Suppressor macrophage treated with lipopolysaccharide for 4 hours (primary cell): ENCODE results near the gene MACROH2A2.
A peak's percentile ranks its signal among the peaks of the same experiment; 100 is the strongest.
"Not testable (repeated sequence)": the region's sequence is repeated elsewhere in the genome, so short reads cannot be mapped to it uniquely, and the experiment has no call there.

Experiments
- DNase-seq: peaks from one replicate; pipeline ENCODE4 v3.0.0-alpha.2; 2020

Gene MACROH2A2

DNA sequence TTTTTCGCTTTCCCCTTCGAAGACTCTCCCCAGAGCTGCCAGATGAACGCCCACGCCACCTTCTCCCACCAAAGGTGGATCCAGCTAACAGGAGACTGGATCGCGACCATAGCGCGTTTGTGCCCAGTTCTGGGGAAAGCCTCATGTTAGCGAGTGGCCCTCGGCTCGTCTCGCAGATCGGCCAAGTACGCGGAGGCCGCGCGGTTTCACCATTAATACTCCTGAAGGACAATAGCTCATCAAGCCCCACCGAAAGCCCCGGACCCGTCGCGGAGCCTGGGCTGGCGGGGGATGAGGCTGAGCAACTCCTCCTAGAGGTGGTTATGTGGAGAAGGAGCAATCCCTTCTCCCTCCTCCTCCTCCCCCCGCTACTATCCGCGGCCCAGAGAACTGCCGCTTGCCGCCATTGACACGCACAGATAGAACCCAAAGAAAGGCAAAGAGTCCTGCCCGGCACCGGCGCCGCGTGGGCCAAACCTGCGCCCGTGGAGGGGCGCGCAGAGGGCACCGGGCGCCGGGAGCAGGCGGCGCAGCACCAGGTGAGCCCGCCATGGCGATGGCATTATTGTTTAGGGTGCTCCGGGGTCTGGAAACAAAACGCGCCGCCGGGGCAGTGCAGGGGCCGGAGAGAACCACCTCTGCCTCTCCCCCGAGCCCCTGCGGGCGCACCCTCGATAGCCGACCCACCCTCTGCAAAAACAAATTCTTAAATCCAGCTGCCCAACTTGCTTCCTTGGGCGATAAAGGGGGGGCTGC, at the start of gene MACROH2A2:
MACROH2A2 (plus strand) TSS at position 385 of the 756 bp plus-strand sequence. CDS start 22,813 bp downstream, outside the sequence.
- DNase-seq, result peak; percentile 69

DNA sequence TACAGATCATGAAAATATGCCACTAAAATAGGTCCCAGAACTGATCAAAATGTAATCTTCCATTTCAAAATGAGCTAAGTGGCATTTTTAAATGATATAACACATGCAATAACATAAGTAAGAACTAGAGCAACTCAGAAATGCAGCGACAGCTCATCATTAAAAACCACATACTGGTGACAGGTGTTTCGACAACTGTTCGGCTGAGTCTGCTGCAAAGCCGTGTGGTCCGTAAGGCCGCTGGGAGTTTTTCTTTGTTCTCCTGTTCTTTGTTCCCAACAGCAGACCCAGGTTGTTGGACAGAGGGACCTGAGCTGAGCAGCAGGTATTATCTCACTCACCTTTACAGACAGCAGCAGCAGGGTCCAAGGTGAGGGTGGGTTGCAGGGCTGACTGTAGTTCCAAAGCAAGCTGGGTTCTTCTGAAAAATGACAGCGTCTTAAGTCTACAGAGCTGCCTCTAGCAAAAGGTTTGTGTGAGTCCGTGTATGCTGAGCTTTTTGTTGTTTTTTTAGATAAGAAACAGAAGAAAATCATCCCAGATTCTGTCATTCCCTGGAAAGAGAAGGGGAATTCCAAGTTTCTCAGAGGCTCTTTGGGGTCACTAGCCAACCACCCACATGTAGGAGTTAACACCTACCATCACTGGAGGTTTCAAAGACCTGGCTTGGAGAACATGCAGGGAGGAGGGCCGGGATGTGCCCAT, 45.4 kb upstream of the MACROH2A2 start:
- DNase-seq, result no peak

DNA sequence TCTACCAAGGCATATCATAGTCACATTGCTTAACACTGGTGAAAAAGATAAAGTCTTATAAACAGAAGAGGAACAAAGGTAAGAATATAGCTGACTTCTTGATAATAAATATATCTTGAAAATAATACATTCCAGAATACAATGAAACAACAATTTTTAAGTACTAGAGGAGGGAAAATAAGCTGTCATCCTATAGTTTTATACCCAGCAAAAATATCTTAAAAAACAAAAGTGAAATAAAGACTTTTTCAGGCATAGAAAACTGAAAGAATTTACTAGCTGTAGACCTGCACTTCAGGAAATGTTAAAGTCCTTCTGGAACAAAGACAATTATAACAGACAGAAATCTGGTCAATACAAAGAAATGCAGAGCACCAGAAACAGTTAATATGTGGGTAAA, 21.4 kb upstream of the MACROH2A2 start:
- DNase-seq, result no peak

DNA sequence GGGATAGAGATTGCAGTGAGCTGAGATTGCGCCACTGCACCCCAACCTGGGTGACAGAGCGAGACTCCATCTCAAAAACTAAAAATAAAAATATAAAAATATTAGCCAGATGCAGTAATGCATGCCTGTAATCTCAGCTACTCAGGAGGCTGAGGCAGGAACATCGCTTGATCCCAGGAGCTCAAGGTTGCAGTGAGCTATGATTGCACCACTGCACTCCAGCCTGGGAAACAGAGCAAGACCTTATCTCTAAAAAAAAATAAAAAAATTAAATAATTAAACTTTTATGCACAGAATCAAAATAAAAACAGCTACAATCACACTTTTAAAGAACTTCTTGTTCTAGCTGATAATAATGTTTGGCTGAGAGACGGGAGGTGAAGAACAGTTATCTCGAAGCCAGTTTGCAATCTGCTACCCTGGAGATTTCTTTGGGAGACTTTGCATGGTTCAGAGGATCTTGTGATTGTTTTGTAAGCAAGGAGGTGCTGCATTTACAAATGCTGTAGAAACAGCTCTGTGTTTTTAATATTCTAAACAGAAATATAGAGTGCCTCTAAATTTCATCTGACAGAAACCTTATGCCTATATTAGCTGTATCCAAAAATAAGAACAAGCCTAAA, 19.9 kb upstream of the MACROH2A2 start:
- no peak for DNase-seq

DNA sequence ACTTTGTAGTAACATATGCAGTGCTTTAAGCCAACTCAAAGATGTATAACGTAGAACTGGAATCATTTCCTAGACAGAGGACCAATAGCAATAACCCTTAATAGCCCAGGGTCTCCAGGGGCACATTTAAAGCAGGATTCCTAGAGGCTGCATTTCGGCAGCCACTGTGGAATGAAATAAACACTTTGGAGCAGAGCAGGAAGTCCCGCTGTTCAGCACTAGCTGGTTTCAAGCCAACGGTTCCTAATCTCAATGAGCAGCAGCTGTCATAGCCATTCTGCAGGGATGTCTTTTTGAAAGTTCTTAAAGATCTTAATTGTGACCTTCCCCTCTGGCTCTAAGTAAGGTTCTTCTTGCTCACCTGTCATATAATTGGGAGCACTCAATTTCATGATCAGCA, 18.4 kb upstream of the MACROH2A2 start:
- no peak for DNase-seq

DNA sequence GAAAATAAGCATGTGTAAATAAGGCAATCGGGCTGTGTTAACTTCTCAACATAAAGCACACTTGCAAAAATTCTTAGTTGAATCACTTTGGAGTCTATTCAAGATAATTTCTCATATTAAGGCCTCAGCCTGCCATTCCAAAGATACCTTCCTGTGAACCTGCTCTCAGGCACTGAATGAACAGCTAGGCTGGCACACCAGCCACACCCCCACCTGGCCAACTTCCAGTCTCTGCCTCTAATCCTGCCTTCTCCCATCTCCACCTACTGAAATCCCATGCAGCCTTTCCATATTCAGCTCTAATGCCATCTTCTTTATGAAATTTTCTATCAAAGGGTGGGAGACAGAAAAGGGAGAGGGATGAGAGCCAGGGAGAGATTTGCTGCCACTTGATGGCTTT, 17.1 kb upstream of the MACROH2A2 start:
- no peak for DNase-seq

DNA sequence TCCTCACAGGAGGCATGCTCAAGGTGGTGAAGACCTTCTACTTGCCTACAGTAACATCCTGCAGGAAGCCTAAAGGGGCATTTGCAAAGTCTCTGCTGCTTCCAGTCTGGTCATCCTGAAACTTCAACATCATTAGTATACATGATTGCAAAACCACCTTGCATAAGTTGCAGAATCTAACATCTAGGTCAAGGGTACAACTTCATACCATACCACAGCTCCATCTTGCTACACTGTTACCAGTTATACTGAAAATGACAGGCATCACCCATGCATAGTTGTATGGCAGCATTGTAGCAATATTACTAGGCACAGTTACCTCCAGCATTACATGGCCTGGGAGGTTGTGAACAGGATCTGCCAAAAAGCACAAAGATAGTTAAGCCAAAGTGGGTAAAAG, 13.7 kb upstream of the MACROH2A2 start:
- peak; percentile 21 for DNase-seq

DNA sequence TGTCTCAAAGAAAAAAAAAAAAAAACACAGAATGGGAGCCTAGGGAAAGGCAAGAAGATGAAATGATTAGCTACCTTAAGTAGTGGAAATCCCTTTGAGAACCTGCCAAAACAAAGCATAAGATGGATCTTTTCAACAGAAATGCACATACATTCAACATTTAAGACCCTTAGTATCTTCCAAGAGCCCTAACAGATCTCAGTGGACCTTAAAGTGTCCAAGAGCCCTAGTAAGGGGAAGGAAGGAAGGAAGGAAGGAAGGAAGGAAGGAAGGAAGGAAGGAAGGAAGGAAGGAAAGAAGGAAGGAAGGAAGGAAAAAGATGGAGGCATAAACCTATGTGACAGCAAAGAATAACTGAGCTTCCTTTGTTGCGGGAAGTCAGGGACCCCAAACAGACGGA, 11.6 kb upstream of the MACROH2A2 start:
- DNase-seq, result no peak

DNA sequence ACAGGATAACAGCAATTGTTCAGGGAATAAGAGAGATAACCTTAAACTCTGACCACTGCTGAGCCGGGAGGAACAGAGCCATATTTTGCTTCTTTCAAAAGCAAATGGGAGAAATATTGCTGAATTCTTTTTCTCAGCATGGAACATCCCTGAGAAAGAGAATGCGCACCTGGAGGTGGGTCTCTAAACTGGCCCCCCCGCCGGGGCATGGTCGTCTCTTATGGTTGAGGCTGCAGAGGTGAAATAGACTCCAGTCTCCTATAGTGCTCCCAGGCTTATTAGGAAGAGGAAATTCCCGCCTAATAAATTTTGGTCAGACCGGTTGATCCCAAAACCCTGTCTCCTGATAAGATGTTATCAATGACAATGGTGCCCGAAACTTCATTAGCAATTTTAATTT, 10.9 kb upstream of the MACROH2A2 start:
- not testable (repeated sequence) for DNase-seq

DNA sequence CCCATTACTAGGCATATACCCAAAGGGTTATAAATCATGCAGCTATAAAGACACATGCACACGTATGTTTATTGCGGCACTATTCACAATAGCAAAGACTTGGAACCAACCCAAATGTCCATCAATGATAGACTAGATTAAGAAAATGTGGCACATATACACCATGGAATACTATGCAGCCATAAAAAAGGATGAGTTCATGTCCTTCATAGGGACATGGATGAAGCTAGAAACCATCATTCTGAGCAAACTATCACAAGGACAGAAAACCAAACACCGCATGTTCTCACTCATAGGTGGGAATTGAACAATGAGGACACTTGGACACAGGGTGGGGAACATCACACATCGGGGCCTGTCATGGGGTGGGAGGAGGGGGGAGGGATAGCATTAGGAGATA, 5.6 kb upstream of the MACROH2A2 start:
- not testable (repeated sequence) for DNase-seq

DNA sequence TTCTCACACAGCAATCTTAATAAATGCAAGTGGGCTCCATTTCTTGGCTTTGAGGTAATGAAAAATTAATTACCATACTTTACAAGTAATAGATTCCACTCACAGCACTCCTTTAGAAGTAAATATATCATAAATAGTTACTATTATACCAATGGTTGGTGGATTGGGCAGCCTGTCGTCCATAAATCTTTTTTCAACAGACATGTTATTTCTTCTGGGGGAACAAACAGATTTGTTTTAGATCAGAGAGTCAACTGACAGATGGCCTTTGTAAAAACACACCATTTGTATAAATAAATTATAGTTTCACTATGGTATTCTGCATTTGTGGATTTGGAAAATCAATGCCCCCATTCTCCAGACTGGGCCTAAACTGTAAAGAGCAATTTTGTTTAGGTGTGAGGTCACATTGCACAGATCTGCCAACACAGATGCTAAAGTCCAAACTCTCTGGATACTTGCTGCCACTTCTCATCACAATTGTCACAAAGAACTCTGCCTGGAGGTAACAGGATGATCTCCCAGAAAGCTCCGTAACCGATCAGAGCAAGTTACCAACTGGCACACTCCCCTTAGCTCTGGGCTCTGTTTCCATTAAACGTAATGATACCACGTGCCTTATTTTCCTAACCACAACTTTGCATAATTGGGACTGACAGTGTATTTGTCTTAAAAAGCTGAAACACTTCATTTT, 4.5 kb upstream of the MACROH2A2 start:
- DNase-seq, result no peak

DNA sequence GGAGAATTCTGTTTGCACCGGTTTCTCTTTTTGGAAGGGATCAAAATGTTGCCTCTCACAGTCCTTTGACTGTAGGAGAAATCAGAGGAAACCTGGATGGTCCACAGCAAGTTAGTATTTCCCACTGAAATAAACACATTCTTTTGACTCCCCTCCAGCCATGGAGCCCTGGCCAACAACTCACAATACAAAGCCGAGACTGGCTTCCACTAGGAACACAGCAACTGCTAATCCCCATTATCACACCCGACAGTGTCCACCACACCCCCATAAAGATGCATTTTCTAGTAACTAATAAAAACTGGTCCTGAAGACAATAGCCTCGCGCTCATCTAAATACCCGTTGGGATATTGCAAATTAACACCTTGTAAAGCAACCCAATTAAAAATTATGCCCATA, 798 bp upstream of the MACROH2A2 start:
- no peak for DNase-seq

DNA sequence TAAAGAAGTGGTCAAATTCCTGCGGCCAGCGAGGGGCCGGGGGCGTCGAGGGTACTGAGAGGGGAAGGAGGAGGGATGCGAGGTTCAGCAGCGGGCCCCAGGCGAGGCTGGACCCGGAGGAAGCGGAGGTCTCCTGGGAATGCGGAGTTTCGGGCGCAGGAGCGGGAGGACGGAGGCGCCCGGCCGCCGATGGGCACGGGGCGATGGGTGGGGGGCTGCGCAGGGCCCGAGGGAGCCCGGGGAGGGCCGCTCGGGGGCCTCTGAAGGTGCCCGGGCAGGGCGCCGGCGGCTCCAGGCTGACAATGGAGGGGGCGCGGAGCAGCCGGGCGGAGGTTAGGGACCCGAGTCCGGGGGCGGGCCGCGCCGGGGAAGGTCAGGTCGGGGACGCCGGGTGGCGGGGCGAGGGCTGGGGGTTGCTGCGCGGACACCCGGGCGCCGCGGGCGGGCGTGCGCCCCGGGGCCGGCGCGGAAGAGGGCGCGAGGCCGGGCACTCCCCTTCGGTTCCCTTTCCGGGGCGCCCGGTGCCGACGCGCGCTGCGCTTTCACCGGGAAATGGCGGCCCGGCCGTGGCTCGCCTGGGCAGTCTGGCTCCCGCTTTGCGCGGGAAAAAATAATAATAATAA, 683 bp downstream of the MACROH2A2 start:
- peak; percentile 42 for DNase-seq

DNA sequence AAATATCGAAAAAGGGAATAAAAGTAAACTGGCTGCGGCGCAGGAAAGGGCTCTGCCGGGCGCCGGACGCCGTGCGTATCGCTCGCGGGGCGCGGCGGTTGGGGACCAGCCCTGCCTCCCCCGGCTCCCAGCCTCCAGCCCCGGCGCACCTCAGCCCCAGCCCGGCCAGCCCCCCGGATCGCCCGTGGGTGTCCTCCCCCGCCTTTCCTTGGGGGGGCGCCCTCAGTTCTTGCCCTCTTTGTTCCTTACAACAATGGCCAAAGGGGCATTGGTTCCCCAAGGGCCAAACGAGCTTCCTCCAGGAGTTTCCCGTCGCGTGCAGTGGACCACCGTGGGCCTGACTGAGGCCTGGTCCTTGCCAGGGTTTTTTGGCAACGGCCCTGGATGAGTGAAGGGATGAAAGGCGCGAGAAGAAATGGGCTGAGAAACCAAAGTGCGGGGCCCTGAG, 1.2 kb downstream of the MACROH2A2 start:
- peak; percentile 39 for DNase-seq

DNA sequence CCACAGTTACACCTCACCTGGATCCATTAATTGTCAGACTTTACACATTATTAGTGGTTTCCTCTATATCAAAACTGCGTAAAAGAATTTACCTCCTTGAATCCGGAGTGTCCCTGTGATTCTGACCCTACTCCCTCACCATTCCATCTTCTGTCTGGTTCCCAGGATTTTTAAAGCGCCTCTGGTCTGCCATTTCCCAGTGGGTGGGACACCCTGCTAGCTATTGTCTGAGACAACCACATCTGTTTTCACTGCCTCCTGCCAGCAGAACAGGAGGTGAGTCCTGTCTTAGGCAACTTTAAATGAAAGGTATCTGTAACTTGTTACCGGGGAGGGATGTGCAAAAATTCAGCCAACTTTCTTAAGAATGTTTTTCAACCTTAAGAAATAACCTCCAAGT, 2.3 kb downstream of the MACROH2A2 start:
- DNase-seq, result no peak

DNA sequence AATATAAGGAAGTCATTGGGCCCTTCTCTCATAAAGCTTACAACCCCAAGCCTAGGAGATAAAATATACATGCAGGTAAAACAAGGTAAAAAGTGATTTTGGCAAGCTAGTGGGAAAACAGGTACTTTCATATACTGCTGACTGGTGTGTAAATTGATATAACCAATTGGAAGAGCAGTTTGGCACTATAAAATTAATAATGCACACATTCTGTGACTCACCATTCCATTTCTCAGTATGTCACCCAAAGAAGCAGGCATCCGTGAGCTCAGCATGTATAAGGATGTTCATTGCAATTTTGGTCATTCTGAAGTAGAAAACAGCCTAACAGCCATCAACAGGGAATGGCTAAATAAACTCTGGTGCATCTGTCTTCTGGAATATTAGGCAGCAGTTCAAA, 2.9 kb downstream of the MACROH2A2 start:
- no peak for DNase-seq

DNA sequence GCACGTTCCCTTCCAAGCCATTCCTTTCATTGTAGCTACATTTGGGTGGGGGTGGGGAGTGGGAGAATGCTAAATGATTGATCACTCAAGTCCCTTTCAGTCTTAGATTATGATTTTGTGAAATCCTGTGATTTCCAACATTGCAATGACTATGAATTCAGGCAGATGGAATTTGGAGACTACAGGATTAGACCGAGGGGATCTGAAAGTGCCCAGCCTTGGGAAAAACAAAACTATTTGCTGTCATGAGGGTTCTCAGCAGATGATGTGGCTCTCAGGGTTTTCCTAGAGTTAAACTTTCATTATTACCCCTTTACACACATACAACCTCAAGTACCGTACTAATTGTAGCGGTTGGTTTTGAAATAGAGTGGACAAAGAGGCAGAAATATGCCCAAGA, 4.7 kb downstream of the MACROH2A2 start:
- peak; percentile 70 for DNase-seq

DNA sequence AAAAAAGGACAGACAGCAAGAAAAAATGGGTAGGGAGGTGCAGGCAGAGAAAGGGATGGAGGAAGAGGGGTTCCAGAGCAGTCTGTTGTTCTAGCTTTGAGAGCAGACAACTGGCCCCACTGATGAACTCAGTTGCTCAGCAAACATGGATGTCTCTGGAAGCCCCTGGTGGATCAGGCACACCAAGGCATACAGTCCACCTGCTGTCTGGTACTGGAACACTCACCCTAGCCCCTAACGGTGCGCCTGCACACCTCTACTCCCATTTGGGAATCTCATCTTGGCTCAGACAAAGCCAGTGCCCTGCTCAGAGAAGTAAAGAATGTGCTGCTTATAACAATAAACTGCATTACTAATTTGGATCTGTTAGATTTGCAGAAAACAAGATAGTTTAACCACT, 7.7 kb downstream of the MACROH2A2 start:
- DNase-seq, result no peak

DNA sequence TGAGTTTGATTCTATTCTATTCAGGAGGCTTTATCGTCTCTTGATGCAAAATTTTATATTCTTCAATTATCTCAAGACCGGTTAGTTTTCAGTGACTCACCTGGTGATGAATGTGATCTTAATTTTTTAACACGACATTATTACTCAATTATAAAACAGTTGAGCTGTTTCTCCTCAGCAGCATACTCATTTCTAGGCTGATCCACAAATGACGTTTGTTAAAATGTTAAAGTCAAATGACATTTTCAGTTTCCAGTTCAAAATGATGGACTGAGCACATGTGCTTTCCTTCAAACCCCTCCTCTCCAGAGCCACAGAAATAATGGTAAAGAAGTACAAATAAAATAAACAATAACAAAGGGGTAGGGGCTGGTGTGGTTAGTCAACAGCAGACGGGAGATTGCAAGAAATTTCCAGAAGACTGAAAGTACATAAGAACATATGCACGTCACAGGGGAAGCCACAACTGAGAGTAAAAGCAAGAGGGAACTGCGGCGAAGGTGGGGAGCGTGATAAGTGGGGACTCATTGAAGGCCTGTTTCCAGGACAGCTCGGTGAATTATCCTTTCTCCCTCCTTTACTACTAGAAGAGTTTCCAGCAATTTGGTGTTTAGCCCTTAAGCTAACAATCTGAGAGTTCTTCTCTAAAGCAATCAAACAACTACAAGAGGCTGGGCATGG, 10.9 kb downstream of the MACROH2A2 start:
- DNase-seq, result peak; percentile 16

DNA sequence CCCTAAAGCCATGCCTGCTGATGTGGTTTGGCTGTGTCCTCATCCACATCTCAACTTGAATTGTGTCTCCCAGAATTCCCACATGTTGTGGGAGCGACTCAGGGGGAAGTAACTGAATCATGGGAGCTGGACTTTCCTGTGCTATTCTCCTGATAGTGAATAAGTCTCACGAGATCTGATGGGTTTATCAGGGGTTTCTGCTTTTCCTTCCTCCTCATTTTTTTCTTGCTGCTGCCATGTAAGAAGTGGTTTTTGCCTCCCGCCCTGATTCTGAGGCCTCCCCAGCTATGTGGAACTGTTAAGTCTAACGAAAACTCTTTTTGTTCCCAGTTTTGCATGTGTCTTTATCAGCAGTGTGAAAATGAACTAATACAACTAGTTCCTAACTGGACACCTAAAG, 11.8 kb downstream of the MACROH2A2 start:
- peak; percentile 52 for DNase-seq

DNA sequence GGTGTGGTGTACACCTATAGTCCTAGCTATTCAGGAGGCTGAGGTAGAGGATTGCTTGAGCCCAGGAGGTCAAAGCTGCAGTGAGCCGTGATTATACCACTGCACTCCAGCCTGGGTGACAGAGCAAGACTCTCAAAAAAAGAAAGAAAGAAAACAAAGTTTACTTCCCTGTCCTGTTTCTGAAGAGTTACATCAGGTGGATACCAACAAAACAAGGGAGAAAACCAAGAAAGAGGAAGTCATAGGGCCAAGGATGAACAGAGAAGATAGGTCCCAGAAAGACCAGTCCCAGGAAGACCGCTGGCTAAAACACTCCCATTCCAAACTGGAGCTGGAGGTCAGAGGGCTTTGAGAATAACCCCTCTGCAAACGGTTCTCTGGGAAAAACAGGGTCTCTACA, 13.5 kb downstream of the MACROH2A2 start:
- peak; percentile 8 for DNase-seq

DNA sequence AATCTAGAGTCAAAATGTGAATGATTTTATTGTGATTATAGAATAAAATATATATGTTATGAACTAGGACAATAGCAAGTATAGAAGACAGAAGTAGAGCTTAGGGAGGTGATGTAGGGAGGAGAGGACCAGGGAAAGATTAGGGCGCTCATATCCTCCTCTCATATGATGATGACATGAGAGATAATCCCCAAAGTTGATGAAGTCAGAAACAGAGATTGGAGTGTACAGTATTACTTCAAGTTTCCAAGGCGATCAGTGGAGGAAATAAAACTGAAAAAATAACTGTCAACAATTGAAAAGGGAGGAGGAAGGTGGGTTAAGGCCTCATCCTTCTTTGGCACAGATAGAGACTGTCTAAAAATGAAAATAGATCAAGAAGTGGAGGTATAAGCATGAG, 14.9 kb downstream of the MACROH2A2 start:
- DNase-seq, result peak; percentile 48
